ENCODE results near the gene TKT. TPM values are rescaled to one million over a fixed set of nuclear protein-coding genes. Genes with fewer than 3 reads are reported as not detected.
"Not testable (repeated sequence)": the region's sequence is repeated elsewhere in the genome, so short reads cannot be mapped to it uniquely, and the experiment has no call there.

The TKT gene
- 112 and 265 TPM in 2 replicates for total RNA-seq

DNA sequence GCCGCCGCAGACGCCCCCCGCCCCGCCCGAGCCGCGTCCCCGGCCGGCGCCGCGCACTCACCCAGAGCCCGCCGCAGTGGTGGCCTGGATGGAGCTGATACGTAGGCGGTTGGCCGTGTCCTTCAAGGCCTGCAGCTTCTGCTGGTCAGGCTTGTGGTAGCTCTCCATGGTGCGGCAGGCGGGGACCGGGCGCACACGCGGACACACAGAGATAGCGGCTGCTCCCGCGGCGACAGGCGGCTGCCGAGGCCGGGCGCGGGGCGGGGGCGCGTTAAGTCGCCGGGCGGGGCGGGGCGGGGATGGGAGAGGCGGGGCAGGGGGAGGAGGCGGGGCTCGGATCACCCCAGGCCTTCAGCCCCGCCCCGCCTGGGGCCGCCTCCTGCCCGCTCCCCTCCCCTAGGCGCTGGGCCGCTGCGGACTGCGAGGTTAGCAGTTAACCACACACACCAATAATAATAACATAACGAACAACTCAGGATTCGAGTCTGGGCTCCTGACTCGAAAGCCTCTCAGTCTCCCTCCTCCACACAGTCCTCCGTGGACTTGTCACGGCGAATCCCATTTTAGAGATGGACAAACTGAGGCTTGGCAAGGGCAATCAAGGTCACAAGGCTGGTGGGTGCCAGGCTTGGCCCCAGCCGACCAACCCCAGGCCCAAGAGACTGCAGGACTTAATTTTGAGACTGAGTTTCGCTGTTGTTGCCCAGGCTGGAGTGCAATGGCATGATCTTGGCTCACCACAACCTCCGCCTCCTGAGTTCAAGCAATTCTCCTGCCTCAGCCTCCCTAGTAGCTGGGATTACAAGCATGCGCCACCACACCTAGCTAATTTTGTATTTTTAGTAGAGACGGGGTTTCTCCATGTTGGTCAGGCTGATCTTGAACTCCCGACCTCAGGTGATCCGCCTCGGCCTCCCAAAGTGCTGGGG, at the start of gene TKT:
Gene TKT, minus strand, starts transcription at position 248 of the 929 bp plus-strand sequence. Its CDS starts 80 bp downstream, at position 168.
- peak; percentile 90 to 92 for DNase-seq (ENCODE audit: low read depth in 2 of 2)

DNA sequence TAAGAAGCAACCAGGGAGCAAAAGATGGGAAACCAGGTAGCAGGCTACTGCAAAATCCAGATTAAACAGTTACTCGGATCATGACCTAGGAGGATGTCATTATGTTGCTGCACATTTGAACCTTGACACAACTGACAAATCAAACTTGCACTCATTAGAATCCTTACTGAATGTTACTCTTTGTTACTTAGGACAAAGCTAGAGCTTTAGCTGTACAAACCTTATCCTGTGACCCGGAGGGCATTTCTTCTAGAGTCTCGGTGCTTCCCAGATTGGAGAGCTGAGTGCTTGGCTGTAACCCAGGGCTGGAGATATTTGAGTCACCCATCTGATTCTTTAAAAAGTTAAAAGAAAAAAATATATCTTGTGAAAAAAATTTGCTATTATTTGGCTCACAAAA, 48.1 kb upstream of the TKT start:
- no peak for DNase-seq (ENCODE audit: low read depth in 2 of 2)

- no peak for DNase-seq (ENCODE audit: low read depth in 2 of 2)
Measured at GRCh38 chr3:53303549-53303948, 47.7 kb upstream of the TKT start.

GRCh38 chr3:53300826-53301225, 45.0 kb upstream of the TKT start:
- peak in 1 of 2 donors; percentile 2 for DNase-seq (ENCODE audit: low read depth in 2 of 2)

GRCh38 chr3:53299611-53300023, 43.8 kb upstream of the TKT start:
- DNase-seq (ENCODE audit: low read depth in 2 of 2) = peak; percentile 63 to 69

DNA sequence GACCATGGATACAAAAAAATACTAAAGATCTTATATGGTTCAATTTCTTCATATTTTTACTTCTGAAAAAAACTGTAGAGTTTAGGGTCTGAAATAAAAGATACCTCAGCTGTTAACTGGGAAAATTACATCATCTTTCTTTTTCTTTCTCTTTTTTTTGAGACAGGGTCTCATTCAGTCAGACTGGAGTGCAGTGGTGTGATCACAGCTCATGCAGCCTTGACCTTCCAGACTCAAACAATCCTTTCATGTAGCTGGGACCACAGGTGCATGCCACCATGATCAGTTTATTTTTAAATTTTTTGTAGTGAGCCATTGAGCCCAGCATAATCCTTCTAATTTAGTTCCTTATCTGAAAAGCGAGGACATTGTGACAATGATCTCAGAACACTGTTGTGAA, 39.6 kb upstream of the TKT start:
- no peak for DNase-seq (ENCODE audit: low read depth in 2 of 2)

GRCh38 chr3:53293867-53294266, 38.0 kb upstream of the TKT start:
- DNase-seq (ENCODE audit: low read depth in 2 of 2) = no peak

DNA sequence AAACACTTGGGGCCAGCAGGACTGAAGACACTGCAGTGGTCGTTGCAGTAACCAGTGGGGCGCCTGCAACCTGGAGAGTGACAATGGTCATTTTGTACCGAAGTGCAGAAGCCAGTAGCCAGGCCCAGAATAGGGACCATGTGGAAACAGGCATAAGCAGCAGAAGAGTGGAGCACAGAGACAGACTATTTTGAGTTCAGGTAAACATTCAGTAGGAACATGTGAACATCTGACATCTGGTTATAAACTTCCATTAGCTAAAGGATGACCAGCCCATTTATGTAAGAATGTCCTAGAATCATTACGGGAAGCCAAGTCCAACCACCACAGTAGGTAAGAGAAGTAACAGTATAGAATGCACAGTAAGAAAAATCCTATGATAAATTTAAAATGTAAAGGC, 32.4 kb upstream of the TKT start:
- DNase-seq (ENCODE audit: low read depth in 2 of 2) = no peak

GRCh38 chr3:53287131-53287629, 31.4 kb upstream of the TKT start:
- no peak for DNase-seq (ENCODE audit: low read depth in 2 of 2)

DNA sequence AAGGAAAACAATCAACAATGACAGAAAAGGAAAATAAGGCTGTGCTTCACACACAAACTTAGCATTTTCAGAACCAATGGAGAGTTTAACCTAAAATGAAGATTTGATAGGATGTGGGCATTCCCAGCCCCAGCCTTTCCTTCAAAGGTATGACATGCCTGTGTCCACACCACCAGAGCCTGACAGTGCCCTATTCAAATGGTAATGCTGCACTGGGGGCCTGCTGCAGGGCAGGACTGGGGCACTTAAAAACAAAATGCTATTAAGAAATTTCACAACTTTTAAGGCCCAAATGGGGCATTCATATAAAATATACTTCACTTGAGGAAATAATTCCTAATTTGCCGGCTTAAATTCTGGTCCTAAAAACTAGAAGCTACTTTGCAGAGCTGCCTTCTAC, 30.9 kb upstream of the TKT start:
- DNase-seq (ENCODE audit: low read depth in 2 of 2) = no peak

DNA sequence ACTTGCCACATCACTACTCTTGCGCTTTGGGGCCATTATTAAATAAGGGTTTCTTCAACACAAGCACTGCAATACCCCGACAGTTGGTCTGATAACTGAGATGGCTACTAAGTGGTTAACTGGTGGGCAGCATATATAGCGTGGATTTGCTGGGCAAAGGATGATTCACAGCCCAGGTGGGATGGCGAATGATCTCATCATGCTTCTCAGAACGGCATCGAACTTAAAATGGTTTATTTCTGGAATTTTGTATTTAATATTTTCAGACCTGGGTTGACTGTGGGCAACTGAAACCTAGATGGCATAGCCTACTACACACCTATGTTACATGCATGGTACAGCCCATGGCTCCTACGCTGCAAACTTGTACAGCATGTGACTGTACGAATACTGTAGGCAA, 26.8 kb upstream of the TKT start:
- DNase-seq (ENCODE audit: low read depth in 2 of 2) = no peak

DNA sequence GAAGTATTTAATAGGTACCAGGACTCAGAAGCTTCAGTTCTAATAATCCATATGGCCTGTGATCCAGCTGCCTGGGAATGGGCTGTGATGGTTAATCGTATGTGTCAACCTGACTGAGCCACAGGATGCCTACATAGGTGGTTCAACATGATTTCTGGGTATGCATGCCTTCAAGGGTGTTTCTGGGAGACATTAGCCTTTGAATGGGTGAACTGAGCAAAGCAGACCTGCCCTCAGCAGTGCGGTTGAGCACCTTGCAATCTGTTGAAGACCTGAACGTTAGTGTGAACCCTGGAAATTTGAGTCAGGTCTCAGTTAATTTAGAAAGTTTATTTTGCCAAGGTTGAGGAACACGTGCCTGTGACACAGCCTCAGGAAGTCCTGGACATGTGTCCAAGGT, 22.8 kb upstream of the TKT start:
- no peak for DNase-seq (ENCODE audit: low read depth in 2 of 2)

DNA sequence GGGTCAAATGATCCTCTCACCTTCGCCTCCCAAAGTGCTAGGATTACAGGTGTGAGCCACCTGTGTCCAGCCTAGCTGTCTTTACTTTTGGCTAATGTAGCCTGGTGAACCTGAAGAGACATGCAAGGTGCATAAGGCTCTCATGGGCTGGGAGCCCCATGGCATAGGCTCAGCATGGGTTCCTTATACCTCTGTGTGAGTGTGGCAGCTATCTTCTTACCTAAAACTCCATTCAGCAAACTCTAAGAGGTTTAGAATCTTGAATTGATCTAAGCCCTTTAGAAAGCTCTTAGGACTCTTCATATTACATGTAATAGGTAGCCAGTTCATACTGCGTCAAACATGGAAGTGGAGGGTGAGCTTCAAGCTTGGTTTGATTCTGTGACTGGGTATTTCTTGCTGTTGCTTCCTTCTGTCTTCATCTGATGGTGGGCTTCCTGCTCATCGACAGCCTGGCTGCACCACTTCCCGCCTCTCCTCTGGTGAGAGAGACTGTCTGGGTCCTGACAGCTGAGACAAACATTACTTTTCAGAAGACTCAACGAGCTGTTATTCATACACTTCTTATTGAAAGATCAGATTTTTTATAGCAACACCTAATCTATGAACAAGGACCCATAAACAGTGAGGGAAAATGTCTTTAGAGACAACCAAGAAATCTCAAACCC, 19.2 kb upstream of the TKT start:
- no peak for DNase-seq (ENCODE audit: low read depth in 2 of 2)

- DNase-seq (ENCODE audit: low read depth in 2 of 2) = no peak
Measured at GRCh38 chr3:53273146-53273670, 17.4 kb upstream of the TKT start.

DNA sequence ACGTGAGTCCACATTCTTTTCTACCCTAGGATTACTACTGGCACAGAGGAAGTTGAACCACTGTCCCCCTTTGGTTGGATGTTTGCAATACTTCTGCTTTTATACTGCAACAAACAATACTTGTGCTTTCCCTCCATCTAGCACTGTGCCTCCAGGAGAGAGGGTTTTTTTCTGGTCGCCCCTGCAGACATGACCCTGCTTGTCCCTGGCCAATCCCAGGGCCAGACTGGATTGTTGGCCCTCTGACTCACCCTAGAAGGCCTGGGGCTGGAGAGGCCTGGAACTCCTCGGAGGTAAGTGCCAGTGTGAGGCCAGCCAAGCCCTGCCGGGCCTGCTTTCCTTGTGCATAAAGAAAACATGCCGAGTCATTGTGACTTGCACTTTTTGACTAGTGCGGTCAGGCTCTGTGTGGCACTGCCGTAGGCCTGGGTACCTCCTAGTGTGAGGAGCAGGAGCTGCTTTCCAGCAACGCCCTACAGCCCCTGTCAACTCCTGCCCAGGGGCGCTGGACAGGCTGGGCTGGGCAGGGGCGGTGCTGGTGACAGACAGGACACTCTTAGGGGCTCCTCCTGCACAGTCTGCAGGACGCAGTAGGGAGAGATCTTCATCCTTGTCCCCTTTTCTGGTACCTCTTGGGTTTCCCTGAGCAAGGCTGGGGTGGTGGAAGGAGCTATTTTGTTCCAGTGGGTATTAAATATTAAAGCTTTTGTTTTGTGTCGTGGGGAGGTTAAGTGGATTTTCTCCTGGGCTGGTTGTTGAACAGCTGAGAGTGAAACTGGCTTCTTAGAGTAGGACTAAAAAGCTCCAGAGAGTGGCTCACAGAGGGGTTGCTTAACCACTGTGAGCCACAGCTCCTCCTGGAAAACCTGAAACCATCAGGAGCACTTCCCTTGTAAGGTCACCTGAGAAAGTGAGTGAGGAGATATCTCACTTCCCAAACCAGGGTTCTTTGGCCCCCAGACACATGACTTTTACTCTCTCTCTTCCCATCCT, 14.4 kb upstream of the TKT start:
- peak; percentile 86 to 93 for DNase-seq (ENCODE audit: low read depth in 2 of 2)

DNA sequence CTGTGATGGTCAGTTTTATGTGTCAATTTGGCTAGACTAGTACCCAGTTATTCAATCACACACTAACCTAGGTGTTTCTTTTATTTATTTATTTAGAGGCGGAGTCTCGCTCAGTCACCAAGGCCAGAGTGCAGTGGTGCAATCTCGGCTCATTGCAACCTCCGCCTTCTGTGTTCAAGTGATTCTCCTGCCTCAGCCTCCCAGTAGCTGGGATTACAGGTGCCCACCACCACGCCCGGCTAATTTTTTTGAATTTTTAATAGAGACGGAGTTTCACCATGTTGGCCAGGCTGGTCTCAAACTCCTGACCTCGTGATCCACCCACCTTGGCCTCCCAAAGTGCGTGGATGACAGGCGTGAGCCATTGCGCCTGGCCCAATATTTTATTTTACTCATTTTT, 13.4 kb upstream of the TKT start:
- not testable (repeated sequence) for DNase-seq (ENCODE audit: low read depth in 2 of 2)

DNA sequence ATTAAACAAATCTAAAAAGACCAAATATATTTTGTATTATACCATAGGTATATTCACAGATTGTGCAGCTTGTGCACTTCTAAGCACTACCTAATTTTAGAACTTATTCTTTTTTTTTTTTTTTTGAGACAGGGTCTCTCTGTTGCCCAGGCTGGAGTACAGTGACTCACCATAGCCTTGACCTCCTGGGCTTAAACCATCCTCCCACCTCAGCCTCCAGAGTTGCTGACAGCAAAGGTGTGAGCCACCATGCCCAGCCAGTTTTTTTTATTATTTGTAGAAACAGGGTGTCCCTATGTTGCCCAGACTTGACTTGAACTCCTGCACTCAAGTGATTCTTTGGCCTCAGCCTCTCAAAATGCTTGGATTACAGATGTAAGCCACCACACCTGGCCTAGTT, 11.9 kb upstream of the TKT start:
- no peak for DNase-seq (ENCODE audit: low read depth in 2 of 2)

DNA sequence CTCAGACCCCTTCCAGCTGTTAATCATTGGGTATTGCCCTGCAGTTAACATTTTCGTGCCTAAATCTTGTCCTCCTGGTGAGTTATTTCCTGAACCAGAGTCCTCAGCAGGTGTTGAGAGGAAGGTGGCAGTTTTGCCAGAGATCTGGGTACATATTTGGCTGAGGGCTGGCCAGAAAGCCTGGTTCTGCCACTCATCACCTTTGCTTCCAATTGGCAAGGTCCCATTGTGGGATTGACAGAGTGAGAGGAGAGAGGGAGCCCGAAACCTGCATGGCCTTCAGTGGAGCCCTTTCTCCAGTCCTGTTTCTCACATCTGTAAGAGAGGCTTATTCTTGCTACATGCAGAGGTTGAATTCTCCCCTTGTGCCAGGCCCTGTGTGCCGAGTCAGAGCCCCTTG, 8.9 kb upstream of the TKT start:
- no peak for DNase-seq (ENCODE audit: low read depth in 2 of 2)

DNA sequence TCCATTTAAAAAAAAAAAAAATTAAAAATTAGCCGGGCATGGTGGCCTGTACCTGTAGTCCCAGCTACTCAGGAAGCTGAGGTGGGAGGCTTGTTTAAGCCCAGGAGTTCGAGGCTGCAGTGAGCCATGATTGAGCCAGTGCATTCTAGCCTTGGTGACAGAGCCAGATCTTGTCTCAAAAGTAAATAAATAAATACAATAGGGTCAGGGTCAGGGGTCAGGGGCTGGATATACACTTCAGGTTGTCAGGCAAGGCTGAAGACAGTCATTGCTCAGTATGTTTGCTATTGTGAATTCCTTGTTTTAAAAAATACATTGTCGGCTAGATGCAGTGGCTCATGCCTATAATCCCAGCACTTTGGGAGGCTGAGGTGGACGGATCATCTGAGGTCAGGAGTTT, 8.1 kb upstream of the TKT start:
- DNase-seq (ENCODE audit: low read depth in 2 of 2) = no peak

- no peak for DNase-seq (ENCODE audit: low read depth in 2 of 2)
Measured at GRCh38 chr3:53261712-53262111, 5.9 kb upstream of the TKT start.

- no peak for DNase-seq (ENCODE audit: low read depth in 2 of 2)
Measured at GRCh38 chr3:53260286-53260785, 4.5 kb upstream of the TKT start.

All from lung microvascular endothelial cell (primary cell).